ENCODE measurements around the gene PPP6R3. TPM values are rescaled to one million over a fixed set of nuclear protein-coding genes. Genes with fewer than 3 reads are reported as not detected.
"Not testable (repeated sequence)": the region's sequence is repeated elsewhere in the genome, so short reads cannot be mapped to it uniquely, and the experiment has no call there.

Gene PPP6R3
- total RNA-seq, 1 donor = 232 TPM

DNA sequence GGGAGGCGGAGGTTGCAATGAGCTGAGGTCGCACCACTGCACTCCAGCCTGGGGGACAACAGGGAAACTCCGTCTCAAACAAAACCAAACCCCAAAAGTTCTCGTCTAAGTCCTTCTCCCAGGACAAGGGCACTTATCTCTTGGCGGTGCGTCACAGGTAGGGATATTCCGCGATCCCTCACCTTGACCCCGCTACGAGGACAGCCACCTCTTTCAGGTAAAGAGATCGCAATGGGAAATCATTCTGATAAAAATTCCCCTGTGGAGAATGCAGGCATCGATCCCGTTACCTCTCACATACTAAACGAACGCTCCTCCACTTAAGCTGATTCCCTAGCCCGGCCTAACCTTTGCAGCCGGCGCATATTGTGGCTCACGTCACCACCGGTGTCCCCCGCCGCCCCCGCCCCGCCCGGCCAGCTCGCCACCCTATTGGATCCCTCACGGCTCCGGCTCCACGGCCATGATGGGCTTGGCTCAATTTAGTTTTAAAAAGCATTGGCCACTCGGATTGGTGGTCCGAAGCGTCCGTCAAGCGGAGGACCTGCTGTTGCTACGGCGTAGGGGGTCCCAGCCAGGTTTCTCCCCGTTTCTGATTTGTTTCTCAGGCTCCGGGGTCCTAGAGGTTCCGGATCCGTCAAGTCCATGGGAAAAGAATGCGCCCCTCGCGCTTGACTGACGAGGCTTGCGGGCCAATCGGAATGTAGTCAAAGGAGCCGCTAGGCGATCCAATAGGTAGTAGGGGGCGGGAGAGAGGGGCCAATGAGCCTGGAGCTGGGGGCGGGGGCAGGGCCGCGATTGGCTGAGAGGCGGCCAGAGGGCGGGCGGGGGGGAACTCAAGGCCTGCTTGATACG lies 439 bp upstream of the PPP6R3 start:
- Histone ChIP-seq H3K4me3 (ENCODE audit: low read length) (peak overlapping the region; percentile 79), H3K27me3 (ENCODE audit: insufficient read depth, low read length) (no peaks in the 10 kb centered on the region), H3K4me1 (ENCODE audit: insufficient read depth, low read length) (peaks cover 36% of the 10 kb centered on the region), H3K9me3 (ENCODE audit: low read depth, low read length) (no peaks in the 10 kb centered on the region)

DNA sequence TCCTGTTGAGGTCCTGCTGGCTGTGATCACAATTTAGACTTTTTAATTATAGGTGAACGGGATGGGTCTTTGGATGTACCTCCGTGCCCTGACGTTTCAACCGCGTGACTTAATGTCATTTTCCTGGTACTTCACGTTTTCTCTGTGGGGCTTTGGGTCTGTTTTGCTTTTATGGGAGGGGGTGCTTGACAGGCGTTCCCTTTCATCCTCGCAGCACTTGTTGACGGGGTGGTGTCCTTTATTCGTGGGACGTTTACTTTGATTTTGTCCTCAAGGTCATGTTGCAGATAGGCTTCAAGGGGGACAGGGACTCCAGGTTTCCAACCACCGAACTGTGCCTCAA lies 994 bp downstream of the PPP6R3 start:
- no peaks in the 10 kb centered on the region for H3K27me3 ChIP-seq (ENCODE audit: insufficient read depth, low read length)
- H3K9me3 ChIP-seq (ENCODE audit: low read depth, low read length) = no peaks in the 10 kb centered on the region
- peak overlapping the region; percentile 79 for H3K4me3 ChIP-seq (ENCODE audit: low read length)
- H3K4me1 ChIP-seq (ENCODE audit: insufficient read depth, low read length) = peaks cover 47% of the 10 kb centered on the region

DNA sequence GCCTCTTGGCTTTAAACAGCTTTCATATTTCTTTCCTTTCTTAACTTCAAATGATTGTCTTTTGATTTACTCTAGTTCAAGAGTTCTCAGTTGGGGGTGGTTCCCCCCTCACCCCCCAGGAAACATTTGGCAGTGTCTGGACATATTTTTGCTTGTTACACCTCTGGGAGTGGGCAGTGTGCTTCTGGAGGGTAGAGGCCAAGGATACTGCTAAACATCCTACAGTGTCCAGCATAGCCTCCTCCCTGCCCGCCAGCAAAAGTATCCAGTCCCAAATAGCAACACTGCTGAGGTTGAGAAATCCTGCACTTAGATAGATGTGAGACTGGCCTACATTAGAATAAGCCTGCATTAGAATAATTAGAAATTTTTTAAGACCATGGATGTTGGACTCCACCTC lies 3.2 kb downstream of the PPP6R3 start:
- Histone ChIP-seq H3K4me3 (ENCODE audit: low read length) (no peak overlapping the region), H3K27me3 (ENCODE audit: insufficient read depth, low read length) (no peaks in the 10 kb centered on the region), H3K4me1 (ENCODE audit: insufficient read depth, low read length) (peaks cover 67% of the 10 kb centered on the region), H3K9me3 (ENCODE audit: low read depth, low read length) (no peaks in the 10 kb centered on the region)

DNA sequence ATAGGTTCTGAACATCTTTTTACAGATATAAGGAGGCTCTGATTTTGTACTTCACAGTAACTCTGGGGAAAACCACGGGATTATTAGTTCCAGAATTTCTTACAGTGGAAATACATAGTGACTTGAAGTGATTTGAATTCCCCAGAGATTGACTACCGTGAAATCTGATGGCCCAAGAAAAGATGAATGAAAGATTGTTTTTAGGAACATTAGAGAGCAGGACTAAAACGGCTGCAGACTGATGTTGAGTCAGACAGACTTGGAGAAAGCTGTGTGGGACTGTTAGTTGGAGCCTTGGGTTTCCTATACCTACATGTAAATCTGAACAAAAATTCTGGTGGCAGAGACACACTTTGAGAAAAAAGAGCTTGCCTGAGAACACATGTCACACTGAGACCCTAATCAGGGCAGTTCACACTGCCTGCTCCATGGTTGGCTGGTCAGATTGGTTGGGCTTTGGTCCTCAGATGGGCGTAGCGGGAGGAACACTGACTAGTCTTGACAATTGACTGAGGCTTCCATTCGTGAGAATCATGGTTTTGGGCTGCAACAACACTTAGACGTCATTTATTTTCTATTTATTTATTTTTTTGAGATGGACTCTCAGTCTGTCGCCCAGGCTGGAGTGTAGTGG lies 6.8 kb downstream of the PPP6R3 start:
- H3K9me3 ChIP-seq (ENCODE audit: low read depth, low read length) = no peaks in the 10 kb centered on the region
- H3K4me1 ChIP-seq (ENCODE audit: insufficient read depth, low read length) = peaks cover 87% of the 10 kb centered on the region
- H3K27me3 ChIP-seq (ENCODE audit: insufficient read depth, low read length) = no peaks in the 10 kb centered on the region
- no peak overlapping the region for H3K4me3 ChIP-seq (ENCODE audit: low read length)

DNA sequence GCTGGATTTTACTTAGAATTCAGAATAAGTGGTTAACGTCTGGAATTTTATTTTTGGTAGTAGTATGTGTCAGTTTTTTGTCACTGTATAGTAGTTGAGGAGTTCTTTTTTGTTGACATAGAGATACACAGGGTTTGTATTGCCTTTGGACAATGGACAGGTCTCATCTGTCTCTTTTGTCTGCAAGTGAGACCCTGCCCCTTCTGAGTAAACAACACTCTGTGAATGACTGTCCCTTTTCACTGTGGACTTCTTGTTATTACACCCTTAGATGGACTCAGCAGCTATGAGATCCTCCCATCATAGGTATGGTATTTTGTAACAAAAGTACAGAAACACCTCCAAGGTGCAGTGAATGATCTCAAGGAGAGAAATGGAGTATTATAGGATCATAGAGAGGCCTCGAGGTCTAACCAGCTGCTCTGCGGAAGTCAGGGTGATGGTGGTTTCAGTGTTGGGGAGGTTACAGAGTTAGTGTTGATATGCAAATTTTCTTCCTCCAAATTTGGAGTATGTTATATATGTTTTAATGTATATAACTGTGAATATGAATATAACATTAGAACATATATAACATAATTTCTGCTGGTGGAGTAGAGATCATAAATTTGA lies 7.8 kb downstream of the PPP6R3 start:
- peaks cover 83% of the 10 kb centered on the region for H3K4me1 ChIP-seq (ENCODE audit: insufficient read depth, low read length)
- no peaks in the 10 kb centered on the region for H3K9me3 ChIP-seq (ENCODE audit: low read depth, low read length)
- no peaks in the 10 kb centered on the region for H3K27me3 ChIP-seq (ENCODE audit: insufficient read depth, low read length)
- H3K4me3 ChIP-seq (ENCODE audit: low read length) = no peak overlapping the region

DNA sequence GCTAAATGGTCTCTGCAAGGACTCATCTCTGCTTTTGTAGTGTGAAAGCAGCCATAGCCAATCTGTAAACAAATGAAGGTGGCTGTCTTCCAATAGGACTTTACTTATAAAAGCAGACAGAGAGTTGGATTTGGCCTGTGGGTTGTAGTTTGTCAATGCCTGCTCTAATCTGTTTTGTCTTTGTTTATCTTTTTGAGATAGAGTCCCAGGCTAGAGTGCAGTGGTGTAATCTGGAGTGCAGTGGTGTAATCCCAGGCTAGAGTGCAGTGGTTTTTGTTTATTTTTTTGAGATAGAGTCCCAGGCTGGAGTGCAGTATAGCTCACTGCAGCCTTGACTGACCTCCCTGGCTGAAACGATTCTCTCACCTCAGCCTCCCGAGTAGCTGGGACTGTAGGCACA lies 8.6 kb downstream of the PPP6R3 start:
- peaks cover 81% of the 10 kb centered on the region for H3K4me1 ChIP-seq (ENCODE audit: insufficient read depth, low read length)
- H3K27me3 ChIP-seq (ENCODE audit: insufficient read depth, low read length) = no peaks in the 10 kb centered on the region
- no peaks in the 10 kb centered on the region for H3K9me3 ChIP-seq (ENCODE audit: low read depth, low read length)
- no peak overlapping the region for H3K4me3 ChIP-seq (ENCODE audit: low read length)

DNA sequence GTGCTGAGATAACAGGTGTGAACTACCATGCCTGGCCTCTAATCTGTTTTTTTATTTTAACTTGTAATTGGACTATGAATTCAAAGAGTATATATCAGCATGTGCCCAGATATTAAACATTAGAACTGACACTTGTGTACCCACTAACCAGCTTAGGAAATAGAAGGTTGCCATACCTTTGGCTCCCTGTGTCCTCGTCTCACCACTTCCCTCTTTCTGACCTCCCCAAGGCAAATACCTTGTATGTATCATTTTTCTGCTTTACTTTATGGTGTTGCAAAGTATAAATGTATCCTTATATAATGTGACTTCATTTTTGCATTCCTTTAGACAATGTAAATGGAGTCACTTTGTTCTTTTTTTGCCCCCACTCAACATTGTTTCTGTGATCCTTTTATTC lies 9.1 kb downstream of the PPP6R3 start:
- Histone ChIP-seq H3K27me3 (ENCODE audit: insufficient read depth, low read length) (no peaks in the 10 kb centered on the region), H3K9me3 (ENCODE audit: low read depth, low read length) (no peaks in the 10 kb centered on the region), H3K4me1 (ENCODE audit: insufficient read depth, low read length) (peaks cover 79% of the 10 kb centered on the region), H3K4me3 (ENCODE audit: low read length) (no peak overlapping the region)

DNA sequence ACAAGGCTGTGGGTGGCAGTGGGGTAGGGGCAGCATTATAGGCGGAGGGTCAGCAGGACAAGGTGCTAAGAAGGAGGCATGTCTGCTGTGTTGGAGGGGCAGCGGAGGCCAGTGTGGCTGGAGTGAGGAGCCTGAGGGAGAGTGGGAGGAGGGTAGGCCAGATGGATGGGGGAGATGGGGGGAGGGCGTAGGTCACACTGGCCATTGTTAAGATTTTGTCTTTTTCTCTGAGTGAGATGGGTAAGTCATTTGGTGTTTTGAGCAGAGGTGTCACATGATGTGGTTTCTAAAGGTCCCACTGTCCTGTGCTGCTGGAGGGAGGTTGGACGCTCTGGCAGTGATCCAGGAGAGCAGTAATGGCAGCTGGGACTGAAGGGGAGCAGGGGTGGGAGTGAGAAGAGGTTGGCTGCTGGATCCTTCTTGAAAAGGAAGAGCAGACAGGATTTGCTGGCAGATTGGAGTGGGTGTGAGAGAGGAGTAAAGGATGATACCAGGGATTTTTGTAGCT lies 9.8 kb downstream of the PPP6R3 start:
- H3K9me3 ChIP-seq (ENCODE audit: low read depth, low read length) = no peaks in the 10 kb centered on the region
- peaks cover 78% of the 10 kb centered on the region for H3K4me1 ChIP-seq (ENCODE audit: insufficient read depth, low read length)
- no peak overlapping the region for H3K4me3 ChIP-seq (ENCODE audit: low read length)
- H3K27me3 ChIP-seq (ENCODE audit: insufficient read depth, low read length) = no peaks in the 10 kb centered on the region

DNA sequence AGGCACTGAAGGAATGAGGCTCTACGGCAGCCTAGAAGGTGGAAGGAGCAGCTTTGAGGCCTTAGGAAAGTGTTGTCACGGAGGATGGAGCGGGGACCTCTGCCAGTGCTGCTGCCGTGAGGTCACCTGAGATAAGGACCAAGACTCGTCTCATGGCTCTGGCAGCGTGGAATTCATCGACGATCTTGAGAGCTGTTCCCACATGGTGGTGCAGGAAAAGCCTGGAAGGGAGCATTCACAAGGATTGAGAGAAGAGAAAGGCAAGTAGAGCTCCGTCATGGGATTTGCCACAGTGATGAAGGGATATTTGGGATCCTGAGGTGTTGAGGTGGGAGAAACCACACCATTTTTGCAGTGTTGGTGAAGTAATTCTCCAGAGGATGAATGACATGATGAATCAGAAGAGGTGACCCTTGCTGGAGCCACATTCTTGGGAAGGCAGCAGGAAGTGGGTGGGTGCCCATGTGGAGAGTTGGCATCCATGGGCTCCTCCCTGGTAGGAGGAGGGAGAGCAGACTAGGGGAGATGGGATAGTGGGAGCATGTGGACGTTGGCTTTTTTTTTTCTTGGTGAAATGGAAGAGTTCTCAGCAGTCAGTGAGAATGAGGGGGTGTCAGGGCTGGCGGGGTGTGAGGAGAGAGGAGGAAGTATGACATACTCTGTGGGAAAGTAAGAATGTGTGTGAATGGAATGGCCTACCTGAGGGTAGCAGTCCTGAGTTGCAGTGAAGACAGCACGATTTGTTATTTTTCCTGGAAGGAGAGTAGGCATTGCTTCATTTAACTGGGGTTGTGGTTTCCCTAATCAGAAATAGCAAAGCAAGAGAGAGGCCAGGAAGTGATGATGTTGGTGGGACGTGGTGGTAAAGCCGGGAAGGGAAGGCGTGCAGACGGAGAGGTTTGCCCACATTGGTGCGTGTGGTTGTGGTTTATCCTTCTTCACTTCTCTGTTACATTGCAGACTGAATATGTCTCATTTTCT lies 11.1 kb downstream of the PPP6R3 start:
- Histone ChIP-seq H3K4me3 (ENCODE audit: low read length) (no peak overlapping the region), H3K9me3 (ENCODE audit: low read depth, low read length) (no peaks in the 10 kb centered on the region), H3K27me3 (ENCODE audit: insufficient read depth, low read length) (no peaks in the 10 kb centered on the region), H3K4me1 (ENCODE audit: insufficient read depth, low read length) (peaks cover 69% of the 10 kb centered on the region)

DNA sequence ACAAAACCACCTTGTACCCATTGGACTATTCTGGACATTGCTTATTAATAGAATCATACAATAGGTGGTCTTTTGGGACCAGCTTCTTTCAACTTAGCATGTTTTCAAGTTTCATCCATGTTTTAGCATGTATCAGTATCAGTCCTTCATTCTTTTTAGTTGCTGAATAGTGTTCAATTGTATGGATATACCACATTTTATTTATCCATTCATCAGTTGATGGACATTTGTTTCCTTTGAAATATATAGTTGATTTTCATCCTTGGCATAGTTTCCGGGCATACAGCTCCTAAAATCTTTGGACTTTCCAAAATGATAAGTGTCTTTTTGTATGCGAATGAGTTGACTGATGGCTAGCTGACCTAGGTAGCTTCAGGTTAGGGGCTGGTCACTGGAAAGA lies 12.2 kb downstream of the PPP6R3 start:
- no peaks in the 10 kb centered on the region for H3K9me3 ChIP-seq (ENCODE audit: low read depth, low read length)
- H3K4me3 ChIP-seq (ENCODE audit: low read length) = no peak overlapping the region
- H3K4me1 ChIP-seq (ENCODE audit: insufficient read depth, low read length) = peaks cover 64% of the 10 kb centered on the region
- no peaks in the 10 kb centered on the region for H3K27me3 ChIP-seq (ENCODE audit: insufficient read depth, low read length)

DNA sequence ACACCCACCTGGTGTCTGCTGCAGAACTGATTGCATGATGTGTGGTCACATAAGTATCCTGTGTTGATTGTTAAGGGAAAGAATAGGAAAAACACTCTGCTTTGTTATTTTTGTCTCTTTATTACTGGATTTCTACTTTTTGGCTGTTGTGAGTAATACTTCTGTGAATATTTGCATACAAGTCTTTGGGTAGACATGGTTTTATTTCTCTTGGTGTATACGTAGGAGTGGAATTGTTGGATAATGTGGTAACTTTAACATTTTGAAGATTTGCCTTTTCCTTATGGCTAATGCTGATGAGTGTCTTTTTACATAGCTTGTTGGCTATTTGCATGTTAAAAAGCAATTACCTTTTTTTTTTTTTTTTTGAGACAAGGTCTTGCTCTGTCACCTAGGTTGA lies 13.1 kb downstream of the PPP6R3 start:
- peaks cover 56% of the 10 kb centered on the region for H3K4me1 ChIP-seq (ENCODE audit: insufficient read depth, low read length)
- H3K9me3 ChIP-seq (ENCODE audit: low read depth, low read length) = no peaks in the 10 kb centered on the region
- H3K27me3 ChIP-seq (ENCODE audit: insufficient read depth, low read length) = no peaks in the 10 kb centered on the region
- no peak overlapping the region for H3K4me3 ChIP-seq (ENCODE audit: low read length)

DNA sequence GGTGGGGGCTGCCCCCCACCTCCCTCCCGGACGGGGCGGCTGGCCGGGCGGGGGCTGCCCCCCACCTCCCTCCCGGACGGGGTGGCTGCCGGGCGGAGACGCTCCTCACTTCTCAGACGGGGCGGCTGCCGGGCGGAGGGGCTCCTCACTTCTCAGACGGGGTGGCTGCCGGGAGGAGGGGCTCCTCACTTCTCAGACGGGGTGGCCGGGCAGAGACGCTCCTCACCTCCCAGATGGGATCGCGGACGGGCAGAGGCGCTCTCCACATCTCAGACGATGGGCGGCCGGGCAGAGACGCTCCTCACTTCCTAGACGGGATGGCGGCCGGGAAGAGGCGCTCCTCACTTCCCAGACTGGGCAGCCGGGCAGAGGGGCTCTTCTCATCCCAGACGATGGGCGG lies 15.1 kb downstream of the PPP6R3 start:
- not testable (repeated sequence) for H3K4me3 ChIP-seq (ENCODE audit: low read length); H3K9me3 ChIP-seq (ENCODE audit: low read depth, low read length); H3K27me3 ChIP-seq (ENCODE audit: insufficient read depth, low read length)
- peaks cover 37% of the 10 kb centered on the region for H3K4me1 ChIP-seq (ENCODE audit: insufficient read depth, low read length)

DNA sequence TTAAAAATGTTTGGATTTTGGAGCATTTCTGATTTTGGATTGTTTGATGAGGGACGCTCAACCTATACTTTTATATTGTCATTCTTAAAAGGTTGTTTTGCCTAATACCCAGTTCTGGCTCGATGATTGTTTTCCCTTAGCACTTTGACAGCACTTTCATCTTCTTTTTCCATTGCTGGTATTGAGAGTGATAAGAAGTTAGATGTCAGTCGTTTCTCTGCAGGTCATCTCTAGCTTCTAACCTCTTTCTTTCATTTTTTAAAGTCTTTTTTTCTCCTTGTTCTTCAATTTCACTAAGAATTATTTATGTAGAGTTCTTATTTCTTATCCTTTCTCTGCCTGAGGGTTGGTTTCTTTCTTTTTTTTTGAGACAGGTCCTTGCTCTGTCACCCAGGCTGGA lies 18.8 kb downstream of the PPP6R3 start:
- H3K4me3 ChIP-seq (ENCODE audit: low read length) = no peak overlapping the region
- H3K27me3 ChIP-seq (ENCODE audit: insufficient read depth, low read length) = no peaks in the 10 kb centered on the region
- H3K4me1 ChIP-seq (ENCODE audit: insufficient read depth, low read length) = peaks cover 20% of the 10 kb centered on the region
- H3K9me3 ChIP-seq (ENCODE audit: low read depth, low read length) = no peaks in the 10 kb centered on the region

DNA sequence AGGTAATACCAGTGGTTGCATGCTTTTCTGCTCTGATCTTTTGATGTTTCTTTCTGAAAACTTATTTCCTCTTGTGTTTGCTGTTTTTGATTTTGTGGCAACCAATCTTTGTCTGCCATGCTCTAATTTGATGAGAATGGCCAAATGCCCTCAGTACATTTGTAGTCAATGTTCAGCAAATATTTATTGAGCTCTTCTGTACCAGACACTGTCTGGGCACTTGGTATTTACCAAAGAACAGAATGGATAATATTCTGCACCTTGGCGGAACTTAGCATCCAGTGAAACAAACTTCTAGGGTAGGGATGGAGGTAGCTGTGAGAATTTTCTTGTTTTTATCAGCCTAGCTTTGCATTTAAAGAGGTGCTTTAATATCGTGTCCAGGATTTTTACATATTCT lies 19.6 kb downstream of the PPP6R3 start:
- peaks cover 20% of the 10 kb centered on the region for H3K4me1 ChIP-seq (ENCODE audit: insufficient read depth, low read length)
- H3K27me3 ChIP-seq (ENCODE audit: insufficient read depth, low read length) = no peaks in the 10 kb centered on the region
- no peak overlapping the region for H3K4me3 ChIP-seq (ENCODE audit: low read length)
- no peaks in the 10 kb centered on the region for H3K9me3 ChIP-seq (ENCODE audit: low read depth, low read length)
